Adrenal gland (tissue), 12 donors: ENCODE measurements around the gene NEO1. TPM values are rescaled to one million over a fixed set of nuclear protein-coding genes. Genes with fewer than 3 reads are reported as not detected.

ENCODE experiments used
- DNase-seq, 7 donors: peaks; one replicate each; pipeline ENCODE4 v3.0.0-alpha.2; 2019 to 2020
- H3K27ac ChIP-seq, 5 donors: fragments of 200-600 bp; sonication (generic) in 4 of 5; 1 replicate in 3 of 5; 2 replicates in 2 of 5; pipeline versions ENCODE4 v1.5.1 to v1.8.0; 2016 to 2020; ENCODE audit warnings: mild to moderate bottlenecking in 1 of 5
- H3K27me3 ChIP-seq: fragments of 200-600 bp; 2 replicates; pipeline ENCODE4 v1.8.0; 2021
- H3K36me3 ChIP-seq, 2 donors: fragments of 200-600 bp; replicated peaks in 1 of 2; 1 replicate in 1 of 2; 2 replicates in 1 of 2; pipeline versions ENCODE4 v1.5.1 to v1.8.0; 2018 to 2022
- H3K4me1 ChIP-seq, 2 donors: fragments of 200-600 bp; replicated peaks in 1 of 2; 1 replicate in 1 of 2; 2 replicates in 1 of 2; pipeline versions ENCODE4 v1.5.1 to v1.8.0; 2018 to 2021
- H3K4me3 ChIP-seq, 4 donors: fragments of 200-600 bp; sonication (generic) in 3 of 4; one replicate each; pipeline ENCODE4 v1.5.1; 2016 to 2018
- H3K9me3 ChIP-seq, 3 donors: fragments of 200-600 bp; sonication (generic) in 1 of 3; replicated peaks in 1 of 3; 1 replicate in 2 of 3; 2 replicates in 1 of 3; pipeline versions ENCODE4 v1.5.1 to v1.8.0; 2016 to 2021
- POLR2A ChIP-seq, 2 donors: fragments of 450-650 bp; IDR thresholded peaks; one replicate each; pipeline ENCODE4 v1.6.1; 2017; ENCODE audit warnings: antibody characterized with exemption in 2 of 2, mild to moderate bottlenecking in 2 of 2, moderate library complexity in 1 of 2
- WGBS, 4 donors: extraction: QIAGEN DNeasy Blood & Tissue Kit in 2 of 4; methylation state at CpG; one replicate each; pipeline versions ENCODE4 v1.1.5 to v1.1.7; 2013 to 2017; 5-methylcytosine and 5-hydroxymethylcytosine counted together
- intact Hi-C, 2 donors: fragments of 100-400 bp; cut with DNase I; formaldehyde crosslinking; loops; one replicate each; pipeline versions ENCODE4 v1.14.1 to v1.15.0; 2022 to 2023
- polyA plus RNA-seq, 3 donors: library from polyadenylated mRNA; stranded (reverse); fragments of 200-250 nt in 2 of 3; fragments of 350-450 nt in 1 of 3; fragmentation: Illumina TruSeq in 1 of 3; extraction: RNeasy Lipid Tissue Mini Kit (QIAGEN cat#74804) in 1 of 3; gene quantifications; one replicate each; pipeline ENCODE4 v1.2.3, GENCODE V29; 2013 to 2014
- total RNA-seq, 9 donors: library from RNA; depleted of rRNA in 4 of 9; stranded (reverse); fragments of >200 nt in 4 of 9; fragments of 120-200 nt in 1 of 9; fragmentation: NEBNext Ultra II Directional in 1 of 9; extraction: Animal tissue kit (Norgen Biotek cat#: 25700) in 1 of 9; gene quantifications; one replicate each; pipeline versions ENCODE4 v1.1.0 to v1.2.4, GENCODE V29; 2013 to 2023
- TF ChIP-seq, protein P1 (sequence below), 6 experiments: fragments of 450-650 bp in 4 of 6; fragments of 200-600 bp in 2 of 6; sonication (generic) in 1 of 6; IDR thresholded peaks; 1 replicate in 5 of 6; 2 replicates in 1 of 6; pipeline versions ENCODE4 v1.5.1 to v1.8.0; 2016 to 2021; ENCODE audit warnings: antibody characterized with exemption in 6 of 6, mild to moderate bottlenecking in 2 of 6, moderate library complexity in 1 of 6
- donor health status: healthy with polysubstance abuse.
- donor health status: Bipolar disorder and iron deficiency.
- donor health status: DM: yes; HTN: yes; CAD: no.
- donor health status: DM: no; HTN: no; CAD: no.
- donor health status: DM: no; HTN: no; CAD: no.
- donor health status: DM: yes; HTN: yes; CAD: no.

The NEO1 gene
- total and polyA plus RNA-seq, 12 donors: 5.7 to 28.6 (median 17.1) TPM

DNA sequence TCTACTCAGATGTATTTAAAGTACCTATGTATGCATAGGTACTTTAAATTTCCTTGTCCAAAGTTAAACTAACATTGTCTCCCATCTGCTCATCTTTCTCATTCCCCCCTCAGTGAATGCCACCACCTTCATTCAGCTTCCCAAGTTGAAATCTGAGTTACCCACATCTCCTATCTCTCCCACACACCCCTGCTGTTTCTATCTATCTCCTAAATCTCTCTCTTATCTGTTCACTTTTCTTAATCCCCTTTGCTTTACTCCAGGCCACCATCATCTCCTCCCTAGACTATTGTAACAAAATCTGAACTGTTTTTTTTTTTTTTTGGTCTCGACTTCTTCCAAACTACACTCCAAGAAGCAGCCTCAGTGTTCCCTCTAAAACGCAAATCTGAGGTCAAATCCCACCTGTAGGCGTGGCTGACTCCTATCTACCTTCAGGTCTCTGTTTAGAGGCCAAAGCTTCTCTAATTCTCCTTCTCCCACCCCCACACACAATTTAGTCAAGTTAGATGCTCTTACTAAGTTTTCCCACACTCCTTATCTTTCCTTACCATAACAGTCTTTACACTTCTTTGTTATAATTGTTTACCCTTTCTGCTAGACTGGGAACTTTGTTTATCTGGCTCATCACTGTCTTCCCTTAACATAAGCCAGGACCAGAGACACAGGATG, 3.5 kb upstream of the NEO1 start:
- no peaks in the 10 kb centered on the region for H3K9me3 ChIP-seq
- no peak for DNase-seq
- no peak overlapping the region for H3K27ac ChIP-seq
- intact Hi-C loops: no loop called here
- H3K4me3 ChIP-seq: no peak overlapping the region
- H3K4me1 ChIP-seq: peaks cover 0 to 16% of the 10 kb centered on the region in 2 donors
- no peaks in the 10 kb centered on the region for H3K36me3 ChIP-seq
- WGBS, 4 donors: 40 to 48% (median 46%) methylated on average over 3 of the region's 3 CpGs
- H3K27me3 ChIP-seq: no peaks in the 10 kb centered on the region
- no peak for TF ChIP-seq POLR2A (IDR thresholded peaks at IDR 0.05)
- TF ChIP-seq, protein P1, sequence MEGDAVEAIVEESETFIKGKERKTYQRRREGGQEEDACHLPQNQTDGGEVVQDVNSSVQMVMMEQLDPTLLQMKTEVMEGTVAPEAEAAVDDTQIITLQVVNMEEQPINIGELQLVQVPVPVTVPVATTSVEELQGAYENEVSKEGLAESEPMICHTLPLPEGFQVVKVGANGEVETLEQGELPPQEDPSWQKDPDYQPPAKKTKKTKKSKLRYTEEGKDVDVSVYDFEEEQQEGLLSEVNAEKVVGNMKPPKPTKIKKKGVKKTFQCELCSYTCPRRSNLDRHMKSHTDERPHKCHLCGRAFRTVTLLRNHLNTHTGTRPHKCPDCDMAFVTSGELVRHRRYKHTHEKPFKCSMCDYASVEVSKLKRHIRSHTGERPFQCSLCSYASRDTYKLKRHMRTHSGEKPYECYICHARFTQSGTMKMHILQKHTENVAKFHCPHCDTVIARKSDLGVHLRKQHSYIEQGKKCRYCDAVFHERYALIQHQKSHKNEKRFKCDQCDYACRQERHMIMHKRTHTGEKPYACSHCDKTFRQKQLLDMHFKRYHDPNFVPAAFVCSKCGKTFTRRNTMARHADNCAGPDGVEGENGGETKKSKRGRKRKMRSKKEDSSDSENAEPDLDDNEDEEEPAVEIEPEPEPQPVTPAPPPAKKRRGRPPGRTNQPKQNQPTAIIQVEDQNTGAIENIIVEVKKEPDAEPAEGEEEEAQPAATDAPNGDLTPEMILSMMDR (IDR thresholded peaks at IDR 0.05): no peak

- no peaks in the 10 kb centered on the region for H3K27me3 ChIP-seq
- peaks cover 0 to 19% of the 10 kb centered on the region in 2 donors for H3K4me1 ChIP-seq
- intact Hi-C loops: loop anchor here in 1 of 2 donors (10.0 kb wide), 1 partner anchor 255 kb away; no protein-coding TSS in a partner anchor
- H3K9me3 ChIP-seq: no peaks in the 10 kb centered on the region
- DNase-seq: no peak
- WGBS, 4 donors: 70 to 82% (median 74%) methylated on average over 4 of the region's 4 CpGs
- H3K36me3 ChIP-seq: no peaks in the 10 kb centered on the region
- no peak overlapping the region for H3K4me3 ChIP-seq
- no peak overlapping the region for H3K27ac ChIP-seq
- TF ChIP-seq POLR2A (IDR thresholded peaks at IDR 0.05): no peak
- TF ChIP-seq, protein P1 (IDR thresholded peaks at IDR 0.05): no peak
These were observed 2.6 kb upstream of the NEO1 start for GRCh38 chr15:73049564-73050215.

DNA sequence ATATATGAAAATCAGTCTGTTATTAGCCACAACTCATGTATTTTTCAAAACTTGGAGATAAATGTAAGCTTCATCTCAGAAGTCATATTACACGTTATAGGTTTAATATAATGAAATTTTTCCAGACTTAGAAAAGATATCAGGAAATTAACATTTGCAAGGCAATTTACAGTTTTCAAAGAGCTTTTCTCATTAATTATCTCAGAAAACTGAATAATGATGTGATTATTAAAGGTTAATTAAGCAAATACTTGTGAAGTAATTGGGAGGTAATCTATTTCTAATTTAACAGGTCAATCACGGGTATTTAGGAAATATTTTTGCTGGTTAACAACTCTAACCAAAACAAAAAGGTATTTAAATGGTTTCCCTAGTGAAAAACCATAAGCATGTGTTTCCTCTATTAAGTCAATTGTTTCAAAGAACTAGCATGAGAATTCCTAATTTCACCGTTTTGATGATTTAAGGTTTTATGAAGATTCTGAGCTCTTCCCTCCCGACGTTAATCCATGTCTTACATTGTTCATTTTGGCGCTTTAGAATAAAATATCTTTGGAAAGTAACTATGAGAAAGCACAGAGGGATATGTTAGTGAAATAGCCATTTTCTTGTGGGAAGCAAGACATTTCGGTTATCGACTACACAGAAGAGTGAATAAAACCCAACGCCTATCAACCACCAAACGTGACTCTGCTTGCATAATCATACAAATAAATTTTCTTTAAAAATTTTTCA, 1.5 kb upstream of the NEO1 start:
- Histone ChIP-seq H3K36me3 (no peaks in the 10 kb centered on the region), H3K9me3 (no peaks in the 10 kb centered on the region), H3K27me3 (no peaks in the 10 kb centered on the region), H3K4me3 (peak overlapping the region in 3 of 4 donors; percentile 90 to 96 (median 94)), H3K4me1 (peaks cover 0 to 19% of the 10 kb centered on the region in 2 donors), H3K27ac (peak overlapping the region in 3 of 5 donors; percentile 91 to 95 (median 93))
- WGBS, 4 donors: 25 to 32% (median 28%) methylated on average over 10 of the region's 10 CpGs
- TF ChIP-seq POLR2A (IDR thresholded peaks at IDR 0.05): no peak
- TF ChIP-seq, protein P1 (IDR thresholded peaks at IDR 0.05): no peak
- no peak for DNase-seq
- intact Hi-C loops: loop anchor here in 1 of 2 donors (10.0 kb wide), 1 partner anchor 256 kb away; no protein-coding TSS in a partner anchor

DNA sequence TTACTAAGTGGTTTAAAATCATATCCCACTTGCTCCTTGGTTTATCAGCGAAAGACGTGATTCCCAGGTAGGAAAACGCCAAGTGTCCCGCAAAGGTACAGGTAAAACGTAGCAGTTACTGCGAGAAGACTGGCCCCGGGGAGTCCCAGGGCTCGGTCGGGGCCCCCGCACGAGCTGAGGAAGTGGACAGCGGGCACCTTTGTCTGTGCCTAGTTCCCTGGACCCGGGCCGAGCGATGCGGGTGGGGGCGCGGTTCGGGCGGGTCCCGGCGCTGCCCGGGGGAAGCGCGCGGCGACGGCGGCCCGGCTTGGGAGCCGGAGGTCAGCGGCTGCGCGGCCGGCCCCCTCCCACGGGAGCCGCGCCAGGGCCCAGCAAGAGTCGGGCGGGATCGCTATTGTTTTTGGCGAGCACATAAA, 864 bp upstream of the NEO1 start:
- WGBS, 4 donors: 1 to 3% (median 2%) methylated on average over 11 to 42 of the region's 42 CpGs
- TF ChIP-seq POLR2A (IDR thresholded peaks at IDR 0.05): no peak
- Histone ChIP-seq H3K27ac (peak overlapping the region; percentile 66 to 95 (median 91)), H3K4me3 (peak overlapping the region; percentile 45 to 96 (median 92)), H3K27me3 (no peaks in the 10 kb centered on the region), H3K4me1 (peaks cover 0 to 19% of the 10 kb centered on the region in 2 donors), H3K9me3 (no peaks in the 10 kb centered on the region), H3K36me3 (no peaks in the 10 kb centered on the region)
- intact Hi-C loops: loop anchor here in 1 of 2 donors (10.0 kb wide), 1 partner anchor 257 kb away; no protein-coding TSS in a partner anchor
- DNase-seq: peak in 6 of 7 donors; percentile 52 to 64 (median 60)
